Fibroblast of mammary gland (primary cell): ENCODE results near the gene RNF183.

Source experiments
- DNase-seq: peaks from one replicate; pipeline ENCODE4 v3.0.0-alpha.2; 2010; ENCODE audit warnings: low read depth
- H3K4me3 ChIP-seq: 2 replicates; pipeline ENCODE4 v1.5.1; 2011; ENCODE audit warnings: low read depth, mild to moderate bottlenecking, low read length, moderate library complexity; ENCODE audit not compliant: control insufficient read depth
- CTCF ChIP-seq: conservative IDR thresholded peaks from 2 replicates; pipeline ENCODE4 v1.5.1; 2011; ENCODE audit warnings: low read depth, low read length, inconsistent platforms; ENCODE audit not compliant: control insufficient read depth, insufficient read depth

The RNF183 gene

GRCh38 chr9:113340011-113340699 is 37.0 kb upstream of the RNF183 start, which contains the start of gene WDR31:
Gene WDR31 (minus strand): TSS chr9:113340275. CDS start chr9:113332022, 8,253 bp downstream.
- TF ChIP-seq CTCF = no peak
- peak; percentile 86 for DNase-seq
- H3K4me3 ChIP-seq = peak within 1 kb of the TSS; percentile 86

GRCh38 chr9:113337714-113338113 is 34.5 kb upstream of the RNF183 start:
- DNase-seq = no peak
- no peak for TF ChIP-seq CTCF
- no peak overlapping the region for H3K4me3 ChIP-seq

- TF ChIP-seq CTCF = no peak
- no peak for DNase-seq
- H3K4me3 ChIP-seq = no peak overlapping the region
Measured at GRCh38 chr9:113331780-113332179, 28.6 kb upstream of the RNF183 start.

GRCh38 chr9:113328045-113328782 is 25.0 kb upstream of the RNF183 start:
- no peak overlapping the region for H3K4me3 ChIP-seq
- DNase-seq = no peak
- TF ChIP-seq CTCF = no peak

- no peak for TF ChIP-seq CTCF
- no peak overlapping the region for H3K4me3 ChIP-seq
- DNase-seq = no peak
Measured at GRCh38 chr9:113326230-113326629, 23.1 kb upstream of the RNF183 start.

- no peak overlapping the region for H3K4me3 ChIP-seq
- DNase-seq = no peak
- TF ChIP-seq CTCF = no peak
Measured at GRCh38 chr9:113322671-113323070, 19.5 kb upstream of the RNF183 start.
